ENCODE measurements around the gene DNAH8. TPM values are rescaled to one million over a fixed set of nuclear protein-coding genes. Genes with fewer than 3 reads are reported as not detected.

The DNAH8 gene
- total RNA-seq, 1 experiment from 2014 or later = not detected

DNA sequence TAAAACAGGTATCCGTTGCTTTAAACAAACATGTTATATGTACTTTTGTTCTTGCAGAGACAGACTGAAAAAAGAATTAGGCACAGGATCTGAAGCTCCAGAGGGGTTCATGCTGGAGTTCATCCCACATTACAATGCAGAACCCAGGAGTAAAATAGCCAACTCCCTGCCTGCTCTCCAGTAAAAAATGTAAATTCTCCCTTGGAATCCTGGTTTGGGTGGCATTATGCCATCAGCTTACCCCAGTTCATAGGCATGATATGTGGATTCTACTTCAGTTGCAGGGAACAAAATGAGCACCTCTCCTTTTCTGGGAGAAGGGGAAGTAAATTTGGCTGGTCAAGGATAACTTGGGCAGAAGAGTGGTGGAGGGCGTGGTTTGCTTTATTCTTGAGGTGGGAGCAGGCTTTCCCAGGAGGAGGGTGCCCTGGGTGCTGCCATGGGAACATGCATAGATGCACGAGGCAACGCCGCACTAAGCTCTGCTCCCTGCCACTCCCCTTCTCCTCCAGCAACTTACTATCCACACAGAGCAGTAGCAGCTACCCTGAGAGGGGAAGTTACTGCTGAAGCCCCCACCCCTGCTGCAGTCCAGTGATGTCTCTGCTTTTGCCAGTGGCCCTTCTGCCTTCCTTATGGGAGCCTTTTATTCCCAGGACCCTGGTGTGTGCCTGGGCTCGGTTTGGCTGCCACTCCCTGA is 261.8 kb downstream of the DNAH8 start:
- in situ Hi-C loops (cut with HindIII; ENCODE audit: low sequenced_read_pairs) = no loop called here

DNA sequence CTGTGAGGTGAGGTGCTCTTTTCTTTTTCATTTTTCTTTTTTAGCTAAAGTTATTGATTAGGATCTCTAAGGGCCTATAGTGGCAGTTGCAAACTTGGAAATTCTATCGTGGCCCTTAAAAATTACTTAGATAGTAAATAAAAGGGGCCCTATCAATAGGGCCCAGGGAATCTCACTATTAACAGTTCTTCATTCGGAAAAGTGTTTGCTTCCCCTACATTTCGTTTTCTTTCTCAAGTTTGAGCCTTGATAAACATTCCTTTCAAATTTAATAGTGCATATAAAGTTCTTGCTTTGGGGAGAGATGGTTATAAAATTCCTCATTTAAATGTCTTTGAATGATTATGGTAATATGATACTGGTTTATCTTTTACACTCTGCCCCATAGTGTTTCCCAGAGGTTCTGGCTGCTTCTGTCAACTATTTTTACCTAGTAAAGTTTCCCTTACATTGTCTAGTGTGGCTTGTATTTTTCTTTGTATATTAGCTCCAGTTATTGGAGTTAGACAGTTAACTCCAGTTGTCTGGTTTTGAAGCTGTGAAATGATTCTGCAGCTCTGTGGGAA is 263.1 kb downstream of the DNAH8 start:
- no peak for DNase-seq (ENCODE audit: low spot score)
- in situ Hi-C loops (cut with HindIII; ENCODE audit: low sequenced_read_pairs) = no loop called here

More for the DNA sequence above, 261.8 kb downstream of the DNAH8 start:
- no peak for DNase-seq (ENCODE audit: low spot score)

DNA sequence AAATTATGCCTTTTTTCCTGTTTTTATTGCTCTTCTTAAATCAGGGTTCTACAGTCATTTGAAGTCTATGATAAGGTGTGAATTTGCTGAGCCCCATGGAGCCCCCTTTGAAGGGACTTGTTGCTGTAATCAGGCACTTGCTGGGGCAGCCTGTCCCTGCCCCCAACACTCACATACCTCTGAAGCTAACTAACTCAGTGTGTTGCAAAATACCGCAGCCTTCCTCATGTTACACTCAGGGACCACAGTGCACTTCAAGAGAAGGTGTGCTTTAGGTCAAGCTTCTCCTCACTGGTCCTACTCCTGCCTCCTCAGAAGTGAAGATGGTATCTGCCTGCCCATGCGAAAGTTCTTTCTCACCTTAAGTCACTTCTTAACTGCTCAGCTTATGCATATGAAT is 267.4 kb downstream of the DNAH8 start:
- in situ Hi-C loops (cut with HindIII; ENCODE audit: low sequenced_read_pairs) = no loop called here
- DNase-seq (ENCODE audit: low spot score) = no peak

DNA sequence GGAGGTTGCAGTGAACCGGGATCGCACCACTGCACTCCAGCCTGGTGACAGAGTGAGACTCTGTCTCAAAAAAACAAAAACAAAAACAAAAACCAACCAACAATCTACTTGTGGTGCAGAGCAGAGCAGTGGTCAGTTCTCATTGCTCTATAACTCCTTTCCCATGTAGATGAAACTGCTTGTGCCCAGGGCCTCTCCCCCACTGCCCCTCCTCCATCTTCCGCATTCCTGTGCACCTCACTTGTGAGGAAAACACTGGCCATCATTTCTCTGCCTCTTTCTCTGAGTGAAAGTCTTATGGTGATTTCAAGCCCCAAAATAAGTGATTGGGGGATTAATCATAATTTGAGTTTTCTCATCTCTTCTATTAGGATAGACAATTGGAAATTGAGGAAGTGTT is 269.6 kb downstream of the DNAH8 start:
- DNase-seq (ENCODE audit: low spot score) = no peak
- in situ Hi-C loops (cut with HindIII; ENCODE audit: low sequenced_read_pairs) = no loop called here

DNA sequence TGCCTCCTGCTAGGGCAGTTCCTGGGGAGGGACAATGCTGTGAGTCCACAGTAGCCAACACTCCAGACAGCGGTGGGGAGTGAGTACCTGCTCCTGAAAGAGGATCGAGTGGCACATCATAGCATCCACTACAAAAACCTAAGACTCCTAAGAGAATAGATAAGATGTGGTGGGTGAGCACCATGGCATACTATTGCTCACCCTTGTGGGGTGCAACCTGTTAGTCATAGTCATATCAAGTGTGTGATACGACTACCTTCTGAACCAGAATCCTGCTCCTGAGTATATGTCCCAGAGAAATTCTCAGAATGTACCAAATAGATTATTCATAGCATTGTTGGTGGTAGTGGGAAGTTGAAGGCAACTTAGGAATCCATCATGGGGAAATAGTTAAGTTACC is 270.7 kb downstream of the DNAH8 start:
- in situ Hi-C loops (cut with HindIII; ENCODE audit: low sequenced_read_pairs) = no loop called here
- DNase-seq (ENCODE audit: low spot score) = no peak

DNA sequence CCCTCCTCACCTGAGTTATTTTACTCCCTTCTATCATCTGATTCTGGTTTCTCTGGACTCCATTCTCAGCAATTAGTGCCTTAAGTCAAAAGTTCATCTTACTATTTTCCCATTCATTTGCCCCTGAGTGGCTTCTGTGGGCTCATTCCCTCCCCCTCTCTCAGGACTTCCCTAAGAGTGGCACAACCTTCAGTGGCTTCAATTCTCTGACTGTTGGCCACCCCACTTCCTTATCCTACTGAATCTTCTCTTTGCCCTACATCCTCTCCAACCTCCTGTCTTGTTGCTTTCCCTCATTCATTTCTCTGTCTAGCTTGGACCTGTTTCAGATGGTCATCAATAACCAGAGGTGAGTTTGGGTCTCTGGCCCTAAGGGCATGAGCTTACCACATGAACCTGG is 272.4 kb downstream of the DNAH8 start:
- in situ Hi-C loops (cut with HindIII; ENCODE audit: low sequenced_read_pairs) = no loop called here
- DNase-seq (ENCODE audit: low spot score) = no peak

DNA sequence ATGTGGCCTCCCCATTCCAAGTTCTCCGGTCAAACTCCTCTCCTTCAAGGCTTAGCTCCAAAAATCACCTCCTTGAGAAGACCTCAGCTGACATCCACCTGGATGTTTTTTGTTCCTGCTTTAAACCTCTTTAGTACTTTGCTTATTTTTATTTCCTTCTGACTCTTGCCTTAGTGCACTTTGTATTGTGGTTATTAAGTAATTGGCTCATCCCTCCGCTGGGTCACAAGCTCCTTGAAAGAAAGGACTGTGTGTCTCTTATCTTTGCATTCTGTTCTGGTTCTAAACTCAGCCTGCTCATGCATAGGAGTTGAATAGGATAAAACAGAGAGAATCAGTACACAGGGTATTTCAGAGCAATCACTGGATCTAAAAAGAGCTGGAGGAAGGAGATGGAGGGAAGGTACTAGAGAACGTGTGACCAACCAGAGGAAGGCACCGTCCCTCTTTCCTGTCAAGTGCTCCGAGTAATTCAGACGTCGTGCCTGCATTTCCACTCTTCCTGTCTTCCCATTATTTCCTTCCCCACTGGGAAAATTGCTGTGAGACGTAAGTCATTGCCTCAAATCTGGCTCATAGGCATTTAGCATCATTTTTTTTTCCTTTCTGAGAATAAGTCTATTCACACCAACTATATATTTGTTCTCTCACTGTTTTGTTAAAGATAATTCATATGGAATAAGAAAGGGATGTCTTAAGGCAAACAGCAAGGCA is 273.8 kb downstream of the DNAH8 start:
- no peak for DNase-seq (ENCODE audit: low spot score)
- in situ Hi-C loops (cut with HindIII; ENCODE audit: low sequenced_read_pairs) = no loop called here

DNA sequence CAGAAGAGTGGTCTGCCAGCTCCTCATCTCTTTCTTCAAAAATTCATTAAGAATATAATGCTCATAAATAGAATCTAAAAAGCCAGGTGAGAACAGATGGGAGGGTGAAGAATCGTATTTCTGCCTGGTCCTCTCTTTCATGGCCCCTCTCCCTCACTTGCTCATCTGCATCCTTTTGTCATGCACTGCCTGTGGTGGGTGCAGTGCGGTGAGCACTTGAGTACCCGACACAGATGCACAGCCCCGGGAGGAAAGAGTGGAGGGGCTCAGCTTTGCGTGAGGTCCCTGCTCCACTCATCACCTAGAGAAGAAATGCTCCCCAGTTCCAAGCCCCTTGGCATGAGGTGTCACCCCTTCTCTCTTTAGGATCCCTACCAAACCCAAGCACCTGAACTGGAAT is 275.4 kb downstream of the DNAH8 start:
- DNase-seq (ENCODE audit: low spot score) = no peak
- in situ Hi-C loops (cut with HindIII; ENCODE audit: low sequenced_read_pairs) = no loop called here

DNA sequence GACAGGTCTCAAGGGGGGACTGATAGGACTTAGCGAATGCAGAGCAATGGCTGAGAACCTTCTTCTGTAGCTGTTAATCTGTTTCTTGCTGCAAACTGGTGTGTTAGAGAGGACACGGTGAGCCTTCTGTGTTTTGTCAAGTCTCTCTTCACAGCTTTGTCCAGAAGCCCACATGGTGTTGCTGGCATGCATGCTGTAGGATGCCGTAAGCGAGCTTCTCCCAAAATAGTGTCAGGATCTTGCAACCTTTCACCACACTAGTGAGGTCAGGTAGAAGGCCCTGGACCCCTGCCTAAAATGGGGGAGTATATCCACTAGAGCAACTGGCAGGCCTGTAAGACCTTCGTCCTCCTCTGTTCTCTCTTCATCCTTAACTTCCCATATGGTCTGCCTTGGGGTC is 281.6 kb downstream of the DNAH8 start:
- no peak for DNase-seq (ENCODE audit: low spot score)
- in situ Hi-C loops (cut with HindIII; ENCODE audit: low sequenced_read_pairs) = no loop called here

DNA sequence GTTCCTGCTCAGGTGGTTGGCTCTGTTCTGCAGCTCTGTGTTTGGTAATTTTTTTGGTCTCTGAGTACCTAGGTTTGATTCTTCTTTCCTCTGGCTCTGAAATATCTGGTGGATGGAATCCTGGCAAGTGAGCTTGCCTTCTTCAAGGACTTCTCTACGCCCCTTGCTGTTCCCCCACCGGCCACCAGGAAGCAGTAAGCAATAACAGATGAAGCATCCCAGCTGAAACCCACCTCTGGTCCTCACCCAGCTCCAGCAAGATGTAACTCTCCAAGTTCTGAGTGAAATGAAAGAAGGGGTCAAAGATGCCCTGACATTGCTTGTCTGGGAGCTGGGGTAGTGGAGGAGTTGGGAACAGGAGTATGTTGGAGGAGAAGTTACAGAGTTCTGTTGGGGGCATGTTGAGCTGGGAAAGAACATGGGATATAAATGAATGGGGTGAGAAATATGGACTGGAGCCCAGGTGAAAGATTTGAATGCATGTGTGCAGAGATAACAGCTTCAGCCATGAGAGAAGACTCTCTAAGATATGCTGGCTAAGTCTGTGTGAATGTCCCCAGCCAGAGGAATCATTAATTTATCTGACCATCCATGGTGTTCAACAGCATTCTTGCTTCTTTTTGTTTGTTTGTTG is 282.1 kb downstream of the DNAH8 start:
- peak; percentile 4 for DNase-seq (ENCODE audit: low spot score)
- in situ Hi-C loops (cut with HindIII; ENCODE audit: low sequenced_read_pairs) = no loop called here

DNA sequence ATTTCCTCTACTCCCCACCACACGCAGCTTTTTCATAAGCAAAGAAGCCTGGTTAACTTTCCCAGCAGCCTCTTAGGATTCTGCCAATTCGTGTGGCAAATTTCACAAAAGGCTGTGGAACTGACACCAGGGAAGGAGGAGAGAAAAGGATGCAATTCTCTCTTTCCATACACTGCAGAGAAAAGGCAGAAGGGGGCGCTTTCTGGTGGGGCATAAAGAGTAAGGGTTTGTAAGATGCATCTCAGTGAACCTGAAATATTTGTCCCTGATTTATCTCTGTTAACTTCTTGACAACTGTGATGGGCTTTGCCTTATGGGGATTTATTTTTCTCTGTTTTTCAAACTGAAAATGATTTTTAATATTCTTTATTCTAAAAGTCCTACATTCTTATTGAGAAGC is 288.0 kb downstream of the DNAH8 start:
- in situ Hi-C loops (cut with HindIII; ENCODE audit: low sequenced_read_pairs) = no loop called here
- no peak for DNase-seq (ENCODE audit: low spot score)

DNA sequence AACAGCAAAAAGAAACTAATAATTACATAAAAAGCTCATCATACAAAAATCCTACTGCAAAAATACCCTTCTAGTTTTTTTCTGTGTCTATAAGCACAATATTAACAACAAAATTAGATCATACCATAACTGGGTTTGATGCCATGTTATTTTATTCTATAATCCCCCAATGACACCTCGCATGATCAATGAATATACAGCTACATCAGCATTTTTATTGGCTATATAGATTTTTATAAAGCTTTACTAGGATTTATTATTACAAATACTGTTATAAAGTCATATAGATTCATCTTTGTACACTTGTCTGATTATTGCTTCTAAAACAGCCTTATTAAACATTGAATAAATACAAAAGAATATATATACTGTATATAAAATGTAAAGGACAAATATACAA is 288.4 kb downstream of the DNAH8 start:
- in situ Hi-C loops (cut with HindIII; ENCODE audit: low sequenced_read_pairs) = no loop called here
- DNase-seq (ENCODE audit: low spot score) = no peak

DNA sequence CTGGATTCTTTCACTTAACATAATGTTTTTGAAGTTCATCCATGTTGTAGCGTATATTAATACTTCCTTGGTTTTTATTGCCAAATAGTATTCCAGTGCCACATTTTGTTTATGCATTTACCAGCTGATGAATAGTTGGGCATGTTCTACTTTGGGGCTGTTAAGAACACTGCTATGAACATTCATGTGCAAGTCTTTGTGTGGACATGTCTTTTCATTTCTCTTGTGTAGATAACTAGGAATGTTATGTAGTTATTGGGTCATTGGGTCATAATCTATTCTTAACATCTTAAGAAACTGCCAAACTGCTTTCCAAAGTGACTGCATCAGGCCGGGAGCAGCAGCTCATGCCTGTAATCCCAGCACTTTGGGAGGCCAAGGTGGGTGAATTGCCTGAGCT is 289.7 kb downstream of the DNAH8 start:
- DNase-seq (ENCODE audit: low spot score) = no peak
- in situ Hi-C loops (cut with HindIII; ENCODE audit: low sequenced_read_pairs) = no loop called here

DNA sequence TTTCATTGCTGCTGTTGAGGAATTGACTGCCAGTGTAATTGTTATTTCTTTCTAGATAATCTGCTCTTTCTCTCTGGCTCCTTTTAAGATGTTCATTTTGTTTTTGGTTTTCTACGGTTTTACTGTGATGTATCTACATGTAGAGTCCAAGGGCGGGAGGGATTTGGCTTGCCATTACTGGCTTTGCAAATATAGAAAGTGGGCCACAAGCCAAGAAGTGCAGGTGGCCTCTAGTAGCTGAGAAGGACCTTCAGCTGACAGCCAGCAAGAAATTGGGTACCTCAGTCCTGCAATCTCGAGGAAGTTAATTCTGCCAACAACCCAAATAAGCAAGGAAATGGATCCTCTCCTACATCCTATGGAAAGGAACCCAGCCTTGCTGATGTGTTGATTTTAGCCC is 290.7 kb downstream of the DNAH8 start:
- DNase-seq (ENCODE audit: low spot score) = no peak
- in situ Hi-C loops (cut with HindIII; ENCODE audit: low sequenced_read_pairs) = no loop called here

DNA sequence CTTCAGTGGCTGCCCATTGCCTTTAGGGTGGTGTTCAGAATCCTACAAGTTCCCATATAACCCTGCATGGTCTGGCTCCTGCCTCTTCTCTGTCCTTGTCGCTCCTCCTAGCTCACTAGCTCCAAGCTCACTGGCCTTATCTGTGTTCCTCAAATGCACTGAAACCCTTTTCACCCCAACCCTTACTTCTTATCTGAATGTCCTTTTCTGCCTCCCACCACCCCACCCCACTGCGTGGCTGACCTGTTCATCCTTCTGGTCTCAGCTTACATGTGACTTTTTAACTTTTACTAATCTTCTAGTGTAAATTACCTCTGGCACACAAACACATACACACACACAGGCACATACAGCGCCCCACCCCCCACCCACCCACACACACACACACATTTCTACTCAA is 292.5 kb downstream of the DNAH8 start:
- in situ Hi-C loops (cut with HindIII; ENCODE audit: low sequenced_read_pairs) = no loop called here
- no peak for DNase-seq (ENCODE audit: low spot score)

DNA sequence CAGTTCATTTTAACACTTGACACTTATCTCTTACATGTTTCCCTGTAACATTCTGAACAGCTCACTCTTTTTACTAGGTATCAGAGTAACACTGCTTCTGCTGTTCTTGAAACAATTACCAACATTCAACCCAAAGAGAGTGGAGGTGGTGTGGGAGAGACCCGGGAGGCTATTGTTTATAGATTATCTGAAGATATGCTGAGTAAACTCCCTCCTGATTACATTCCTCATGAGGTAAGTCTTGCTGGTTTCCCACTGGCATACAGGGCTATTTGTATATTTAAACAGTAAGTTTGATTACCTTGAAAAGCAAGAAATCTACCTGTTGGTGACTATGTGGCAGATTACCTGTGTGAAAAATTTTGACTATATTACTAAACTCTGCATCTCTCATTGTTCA is 293.6 kb downstream of the DNAH8 start:
- in situ Hi-C loops (cut with HindIII; ENCODE audit: low sequenced_read_pairs) = no loop called here
- no peak for DNase-seq (ENCODE audit: low spot score)

DNA sequence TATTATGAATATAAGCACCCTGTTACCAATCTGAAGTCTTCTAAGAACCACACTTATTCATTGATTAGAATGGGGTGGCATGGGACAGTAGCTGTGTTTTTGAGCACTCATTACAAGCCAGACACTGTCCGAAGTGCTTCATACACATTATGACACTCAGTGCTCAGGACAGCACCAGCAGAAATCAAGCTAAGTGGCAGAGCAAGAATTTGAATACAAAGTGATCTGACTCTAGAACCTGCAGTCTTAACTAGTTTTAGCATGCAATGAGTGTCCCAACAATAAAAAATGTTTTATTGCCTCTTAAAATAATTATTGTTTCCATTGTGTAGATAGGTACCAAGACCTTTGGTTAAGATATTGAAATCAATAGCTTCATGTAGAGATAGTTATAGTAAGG is 294.4 kb downstream of the DNAH8 start:
- no peak for DNase-seq (ENCODE audit: low spot score)
- in situ Hi-C loops (cut with HindIII; ENCODE audit: low sequenced_read_pairs) = no loop called here

DNA sequence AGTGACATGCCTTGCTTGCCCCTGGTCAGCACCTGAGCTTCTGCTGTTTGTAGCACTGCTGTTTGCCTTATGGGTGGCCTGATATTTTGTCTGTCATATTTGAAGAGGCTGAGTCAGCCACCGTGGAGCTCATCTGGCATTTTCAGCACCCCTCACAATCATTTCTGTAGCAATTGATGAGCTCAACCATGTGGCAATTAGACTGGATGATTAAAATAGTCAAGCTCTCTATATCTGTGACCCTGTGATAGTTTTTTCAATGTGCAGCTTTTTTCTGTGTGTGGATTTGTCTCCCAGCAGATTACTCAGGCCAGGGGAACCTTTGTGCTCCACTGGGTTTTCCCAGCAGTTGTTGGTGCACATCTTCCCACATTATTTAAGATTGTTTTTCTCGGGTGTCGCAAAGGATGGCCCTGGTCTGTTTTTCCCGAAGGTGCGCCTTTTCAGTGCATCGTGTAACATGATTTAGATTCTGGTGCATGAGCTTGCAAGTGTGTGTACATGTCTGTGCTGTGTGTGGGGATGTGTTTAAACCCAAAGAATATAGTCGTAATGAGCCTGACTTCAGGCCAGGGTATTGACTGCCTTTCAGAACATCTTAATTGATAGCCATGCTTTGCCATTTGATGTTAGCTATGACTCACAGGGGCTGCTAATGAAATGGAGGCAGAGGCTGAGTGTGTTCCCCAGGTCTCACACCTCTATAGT is 301.9 kb downstream of the DNAH8 start:
- in situ Hi-C loops (cut with HindIII; ENCODE audit: low sequenced_read_pairs) = no loop called here
- no peak for DNase-seq (ENCODE audit: low spot score)

DNA sequence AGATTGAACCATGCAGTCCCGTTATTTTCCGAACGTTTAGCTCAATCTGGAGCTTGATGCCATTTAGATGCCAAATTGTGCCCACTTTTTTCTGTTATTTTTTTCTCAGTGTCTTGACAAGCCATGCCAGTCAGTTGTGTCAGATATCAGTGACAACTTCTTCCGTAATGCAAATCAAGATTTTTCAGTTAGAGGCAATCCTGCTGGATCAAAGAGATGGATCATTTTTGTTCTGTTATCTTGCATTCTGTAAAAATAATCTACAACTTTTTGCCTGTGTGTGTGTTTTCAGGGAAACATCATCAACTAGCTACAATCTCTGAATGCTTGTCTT is 302.4 kb downstream of the DNAH8 start:
- no peak for DNase-seq (ENCODE audit: low spot score)
- in situ Hi-C loops (cut with HindIII; ENCODE audit: low sequenced_read_pairs) = no loop called here

DNA sequence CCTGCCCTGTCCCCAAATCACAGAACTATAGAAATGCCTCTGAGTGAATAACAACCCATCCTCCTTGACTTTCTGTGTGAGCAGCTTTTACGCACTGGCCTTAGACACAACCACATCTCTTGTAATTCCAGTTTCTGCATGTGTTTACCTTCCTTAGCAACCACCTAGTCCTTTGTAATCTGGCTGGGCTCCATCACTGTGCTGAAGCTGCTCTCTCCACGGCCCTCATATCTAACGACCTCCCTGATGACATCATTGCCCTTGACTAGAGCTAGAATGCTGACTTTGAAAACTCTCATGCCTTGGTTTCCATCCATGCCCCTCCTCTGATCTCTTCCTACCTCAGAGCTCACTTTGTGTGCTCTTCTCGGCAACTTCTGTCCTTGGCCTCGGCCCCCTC is 303.0 kb downstream of the DNAH8 start:
- in situ Hi-C loops (cut with HindIII; ENCODE audit: low sequenced_read_pairs) = no loop called here

More for the DNA sequence above, 303.0 kb downstream of the DNAH8 start:
- DNase-seq (ENCODE audit: low spot score) = no peak

Data from G401 (cell line).